NCI-H748 (cell line): ENCODE results near the gene SCD5.
A peak's percentile ranks its signal among the peaks of the same experiment; 100 is the strongest.
"Not testable (repeated sequence)": the region's sequence is repeated elsewhere in the genome, so short reads cannot be mapped to it uniquely, and the experiment has no call there.

Experiments
- DNase-seq: peaks from one replicate; lab custom pipeline; 2025; ENCODE audit not compliant: unreplicated experiment; lab: John Stamatoyannopoulos, UW

Gene SCD5

DNA sequence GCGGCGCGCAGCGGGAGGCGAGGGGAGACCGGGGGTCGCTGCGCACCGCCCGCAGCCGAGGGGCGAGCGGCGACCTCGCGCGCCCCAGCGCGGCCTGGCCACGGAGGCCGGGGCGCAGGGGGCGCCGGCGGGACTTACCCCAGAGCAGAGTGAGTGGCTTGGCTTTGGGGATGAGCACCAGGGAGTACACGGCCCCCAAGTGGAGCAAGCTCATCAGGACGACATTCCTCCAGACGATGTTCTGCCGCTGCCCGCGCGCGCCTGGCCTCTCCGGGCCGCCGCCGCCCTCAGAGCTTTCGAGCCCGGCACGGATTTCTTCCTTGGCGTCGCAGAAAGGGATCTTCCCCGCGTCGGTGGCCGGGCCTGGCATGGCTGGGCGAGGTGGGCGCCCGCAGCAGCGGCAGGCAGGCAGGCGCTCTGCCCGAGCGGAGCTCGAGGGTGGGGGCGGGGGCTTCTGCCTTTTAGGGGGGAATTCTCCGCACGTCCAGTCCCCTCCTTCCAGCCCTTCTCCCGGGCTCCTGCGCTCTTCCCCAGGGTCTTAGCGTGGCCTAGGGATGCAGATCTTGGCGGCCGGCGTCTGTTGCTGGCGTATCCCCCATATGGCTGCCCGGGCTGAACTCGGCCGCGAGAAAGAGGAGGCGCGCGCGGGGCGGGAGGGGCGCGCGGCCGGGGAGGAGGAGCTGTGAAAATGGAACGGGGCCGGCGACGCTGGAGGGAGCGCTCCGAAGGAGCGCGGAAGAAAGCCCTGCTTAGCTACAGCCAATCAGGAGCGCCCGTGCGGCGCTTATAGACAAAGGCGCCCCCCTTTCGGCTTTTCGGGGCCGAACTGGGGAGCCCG lies at the start of gene SCD5:
Gene SCD5, minus strand, starts transcription at position 629 of the 838 bp plus-strand sequence. Its CDS starts 259 bp downstream, at position 370.
- peak; percentile 73 for DNase-seq

DNA sequence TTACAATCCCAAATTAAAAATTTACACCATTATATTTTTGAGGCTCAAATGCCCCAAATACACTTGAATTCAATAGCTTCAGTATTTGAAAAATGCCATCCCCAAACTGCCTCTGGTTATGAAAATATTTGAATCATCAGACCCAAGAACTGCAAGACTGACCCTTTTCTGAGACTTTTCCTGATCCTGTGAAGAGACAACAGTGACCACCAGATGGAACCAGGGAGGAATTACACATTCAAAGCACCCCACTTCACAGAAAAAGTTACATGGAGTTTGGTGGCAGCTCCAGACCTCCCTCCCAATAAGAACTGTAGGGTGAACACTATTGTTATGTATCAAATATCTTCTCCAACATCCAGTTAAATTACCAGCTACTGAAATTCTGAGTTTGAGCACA lies 44.0 kb upstream of the SCD5 start:
- DNase-seq: no peak

DNA sequence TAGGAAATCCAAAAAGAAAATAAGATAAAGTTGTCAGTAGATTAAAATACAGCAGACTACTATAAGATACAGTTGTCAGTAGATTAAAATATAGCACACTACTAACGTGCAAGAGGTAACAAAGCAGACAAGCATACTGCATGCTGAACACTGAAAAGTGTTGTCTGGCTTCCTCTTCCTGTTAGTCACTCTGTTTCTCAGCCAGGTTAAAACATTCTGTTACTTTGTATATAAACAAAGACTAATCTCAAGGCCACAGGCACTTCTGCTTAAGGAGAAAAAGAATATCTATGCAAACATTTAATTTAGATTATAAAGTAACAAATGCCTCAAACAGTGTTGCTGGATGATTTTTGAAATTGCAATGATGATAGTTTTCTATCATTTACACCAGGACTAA lies 41.0 kb upstream of the SCD5 start:
- DNase-seq: no peak

DNA sequence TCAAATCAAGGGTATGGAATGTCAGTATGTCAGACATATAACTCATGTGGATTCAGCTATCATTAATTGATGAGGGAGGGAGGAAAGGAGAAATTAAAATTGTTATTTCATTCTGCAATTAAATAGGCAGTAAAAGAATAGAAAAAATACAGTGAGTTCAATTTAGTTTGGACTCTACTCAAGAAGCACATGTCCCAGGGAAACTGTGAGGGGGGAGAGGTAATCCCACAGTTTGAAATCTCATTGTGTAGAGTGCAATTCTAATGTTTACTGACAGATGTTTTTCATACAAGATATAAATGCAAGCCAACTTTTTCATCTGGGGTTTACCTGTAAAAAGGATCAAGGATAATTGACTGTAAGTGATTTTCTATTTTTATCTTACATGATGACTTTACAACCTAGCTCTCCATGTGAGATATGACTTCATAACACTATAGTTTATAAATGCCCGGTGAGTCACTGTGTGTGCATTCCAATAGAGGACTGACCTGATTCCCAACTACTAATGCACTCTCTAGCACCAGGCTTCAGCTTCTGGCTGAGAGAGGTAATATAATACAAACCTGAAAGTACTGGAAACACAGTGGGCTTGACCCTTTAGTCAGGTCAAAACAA lies 35.2 kb upstream of the SCD5 start:
- DNase-seq: no peak

DNA sequence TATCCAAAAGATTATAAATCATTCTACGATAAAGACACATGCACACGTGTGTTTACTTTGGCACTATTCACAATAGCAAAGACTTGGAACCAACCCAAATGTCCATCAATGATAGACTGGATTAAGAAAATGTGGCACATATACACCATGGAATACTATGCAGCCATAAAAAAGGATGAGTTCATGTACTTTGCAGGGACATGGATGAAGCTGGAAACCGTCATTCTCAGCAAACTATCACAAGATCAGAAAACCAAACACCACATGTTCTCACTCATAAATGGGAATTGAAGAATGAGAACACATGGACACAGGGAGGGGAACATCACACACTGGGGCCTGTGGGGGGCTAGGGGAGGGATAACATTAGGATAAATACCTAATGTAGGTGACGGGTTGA lies 34.5 kb upstream of the SCD5 start:
- DNase-seq: not testable (repeated sequence)

DNA sequence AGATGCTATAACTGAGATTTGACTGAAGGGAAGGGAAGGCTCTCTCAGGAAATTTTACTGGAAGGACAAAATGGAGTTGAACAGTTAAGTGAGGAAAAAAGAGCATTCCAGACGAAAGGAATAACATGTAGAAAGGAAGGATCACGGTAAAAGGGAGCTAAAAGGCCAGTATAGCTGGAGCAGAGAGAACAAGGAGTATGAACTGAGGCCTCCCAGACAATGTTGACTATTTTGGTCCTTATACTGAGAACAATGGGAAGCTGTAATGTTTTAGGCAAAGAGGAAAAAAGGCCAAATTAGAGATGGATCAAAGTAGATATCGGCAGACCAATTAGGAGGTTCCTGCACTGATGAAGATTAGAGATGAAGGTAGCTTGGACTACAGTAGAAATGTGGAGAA lies 26.8 kb upstream of the SCD5 start:
- no peak for DNase-seq

DNA sequence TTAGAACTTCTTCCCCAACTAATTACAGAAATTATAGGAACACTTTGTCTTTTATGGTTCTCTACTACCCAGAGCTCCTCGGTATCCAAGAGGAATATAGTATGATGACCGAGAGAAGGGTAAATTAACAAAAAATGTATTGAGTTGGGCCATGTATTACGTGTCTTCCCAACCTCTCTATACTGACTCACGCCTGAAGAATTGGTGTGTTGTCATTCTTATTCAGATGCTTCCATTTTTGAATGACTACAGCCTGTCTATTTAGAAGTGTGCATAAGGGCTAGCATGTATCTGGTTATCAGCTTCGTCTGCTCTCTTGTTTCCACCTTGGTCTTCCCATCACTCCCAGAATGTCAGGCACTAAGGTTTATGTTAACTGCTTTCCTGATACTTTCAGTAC lies 24.5 kb upstream of the SCD5 start:
- no peak for DNase-seq

DNA sequence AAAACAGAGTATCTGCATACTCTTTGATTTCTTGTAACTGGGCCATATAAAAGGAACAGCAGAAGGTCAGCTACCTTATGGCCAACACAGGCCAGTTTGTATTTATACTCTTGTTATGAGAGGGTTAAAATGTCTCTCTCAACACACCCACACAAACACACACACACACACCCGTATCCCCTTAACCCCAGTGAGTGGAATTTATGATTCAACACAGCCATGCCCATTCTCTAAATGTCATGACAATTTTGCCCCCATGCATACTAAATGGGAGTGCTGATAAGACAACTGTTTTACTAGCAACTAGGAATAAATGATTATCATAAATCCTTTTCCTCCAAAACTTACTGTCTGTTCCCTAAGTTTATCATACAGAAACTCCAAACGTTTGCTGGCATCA lies 22.1 kb upstream of the SCD5 start:
- DNase-seq: no peak

DNA sequence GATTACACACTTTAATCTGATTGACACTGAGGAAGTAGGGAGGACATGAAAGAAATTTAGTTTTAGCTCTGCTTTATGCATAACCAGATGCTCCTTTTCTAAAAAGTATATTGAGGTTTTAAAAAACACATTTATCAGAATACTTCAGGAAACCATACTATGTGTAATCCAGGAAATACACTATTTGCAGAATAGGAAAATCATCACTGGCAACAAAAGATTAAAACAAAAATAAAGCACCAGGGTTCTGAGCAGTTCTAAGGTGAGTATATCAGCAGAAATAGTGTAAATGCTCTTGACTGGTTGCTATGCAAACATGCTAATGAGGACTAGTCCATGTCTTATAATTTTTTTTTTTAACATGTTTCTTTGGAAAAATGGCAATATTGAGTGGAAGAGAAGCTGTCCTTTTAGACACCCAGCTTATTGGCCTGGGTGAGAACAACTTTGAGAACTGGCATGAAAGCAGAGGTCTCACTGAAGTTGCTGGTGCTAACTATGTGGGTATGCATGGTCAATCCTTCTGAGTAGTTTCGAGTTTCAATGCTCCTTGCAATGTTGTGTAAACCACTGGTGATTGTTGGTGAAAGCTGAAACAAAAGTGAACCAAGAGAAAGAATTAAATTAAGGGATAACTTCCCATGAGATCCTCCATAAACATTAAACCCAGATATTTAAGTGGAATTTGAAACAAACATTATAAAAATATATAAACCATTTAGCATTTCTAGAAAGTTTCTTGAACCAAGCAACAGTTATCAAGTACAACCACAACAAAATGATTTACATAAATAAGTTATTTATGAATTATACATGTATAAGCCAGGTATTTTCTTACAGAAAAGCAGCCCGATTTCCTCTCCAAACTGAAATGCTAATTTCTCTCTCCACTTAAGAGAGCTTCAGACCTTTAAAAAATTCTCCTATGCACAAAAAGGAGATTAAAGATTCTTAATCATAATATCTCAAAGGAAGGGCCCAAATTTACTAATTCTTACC lies 20.4 kb upstream of the SCD5 start:
- no peak for DNase-seq

DNA sequence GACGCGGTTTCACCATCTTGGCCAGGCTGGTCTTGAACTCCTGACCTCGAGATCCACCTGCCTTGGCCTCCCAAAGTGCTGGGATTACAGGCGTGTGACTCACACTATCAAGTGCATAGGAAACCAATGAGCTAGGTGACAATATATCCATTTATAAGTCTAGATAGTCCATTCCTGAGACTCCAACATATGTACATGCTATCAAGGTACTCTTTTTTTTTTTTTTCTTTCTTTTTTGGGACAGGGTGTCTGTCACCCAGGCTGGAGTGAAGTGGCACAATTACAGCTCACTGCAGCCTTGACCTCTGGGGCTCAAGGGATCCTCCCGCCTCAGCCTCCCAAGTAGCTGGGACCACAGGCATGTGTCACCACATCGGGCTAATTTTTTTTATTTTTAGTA lies 18.3 kb upstream of the SCD5 start:
- DNase-seq: not testable (repeated sequence)

DNA sequence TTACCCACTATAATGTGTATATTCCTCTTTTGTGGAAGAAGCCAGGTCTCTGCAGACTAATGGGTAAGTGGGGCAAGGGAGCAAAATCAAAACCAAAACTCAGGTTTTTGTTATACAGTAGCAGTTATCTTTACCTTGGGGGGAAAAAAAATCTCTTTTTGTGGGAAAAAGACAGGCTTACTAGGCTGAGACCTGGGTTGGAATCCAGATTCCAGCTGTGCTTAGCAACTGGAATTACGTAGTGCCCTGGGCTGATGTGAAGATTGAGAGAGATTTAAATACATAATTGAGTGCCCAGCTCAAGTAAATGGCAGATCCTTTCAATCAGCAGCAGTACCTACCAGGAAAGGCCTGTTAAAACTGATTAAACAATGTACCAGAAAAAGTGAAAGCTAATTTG lies 15.4 kb upstream of the SCD5 start:
- no peak for DNase-seq

DNA sequence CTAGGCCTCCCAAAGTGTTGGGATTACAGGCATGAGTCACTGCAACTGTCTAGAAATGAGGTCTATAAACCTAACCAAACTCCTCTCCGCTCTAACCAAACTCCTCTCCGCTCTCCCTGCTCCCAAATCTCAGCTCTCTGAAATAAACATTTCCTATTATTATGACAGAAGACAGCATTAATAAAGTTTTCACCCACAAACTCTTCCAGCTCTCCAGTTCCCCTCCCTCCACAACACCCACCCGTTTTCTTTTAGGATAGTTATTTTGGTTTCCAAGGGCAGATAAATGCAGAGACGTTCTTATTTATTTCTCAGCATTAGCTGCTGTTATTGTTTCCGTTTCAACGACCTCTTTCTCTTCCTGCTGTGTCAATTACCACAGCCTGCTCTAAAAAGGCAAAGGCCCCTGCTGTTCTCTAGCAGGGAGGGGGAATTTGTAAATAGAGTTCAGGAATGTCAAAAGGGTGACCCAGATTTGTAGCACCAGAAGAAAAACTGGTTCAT lies 13.3 kb upstream of the SCD5 start:
- DNase-seq: peak; percentile 63

DNA sequence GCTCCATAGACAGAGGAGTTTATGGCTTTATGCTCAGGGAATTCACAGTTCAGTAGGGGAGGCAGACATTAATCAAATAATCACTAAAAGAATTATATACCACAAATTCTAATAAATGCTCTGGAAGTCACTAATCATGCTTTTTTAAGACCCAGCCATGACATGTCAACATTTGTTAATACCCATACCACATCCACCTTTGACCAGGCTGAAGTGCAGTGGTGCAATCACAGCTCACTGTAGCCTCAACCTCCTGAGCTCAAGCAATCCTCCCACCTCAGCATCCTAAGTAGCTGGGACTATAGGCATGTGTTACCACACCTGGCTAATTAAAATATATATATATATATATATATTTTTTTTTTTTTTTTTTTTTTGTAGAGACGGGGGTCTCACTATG lies 12.8 kb upstream of the SCD5 start:
- DNase-seq: no peak

DNA sequence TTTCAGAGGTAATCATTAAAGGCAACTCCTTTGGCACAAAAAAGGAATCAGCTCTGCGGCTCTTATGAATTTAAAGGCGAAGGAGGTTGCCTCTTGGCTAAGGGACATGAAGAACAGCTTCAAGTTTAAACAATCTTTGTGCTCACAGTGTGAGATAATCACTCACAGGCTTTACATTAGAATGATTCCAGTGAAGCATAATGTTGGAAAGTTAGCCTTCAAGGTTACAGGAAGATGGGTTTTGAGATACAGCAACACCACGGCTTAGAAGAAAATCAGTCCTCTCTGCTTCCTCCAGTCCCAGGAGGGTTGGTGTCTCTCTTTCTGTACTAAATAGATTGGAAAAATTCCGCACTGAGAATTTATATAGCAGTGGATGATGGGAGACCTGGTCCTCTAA lies 11.6 kb upstream of the SCD5 start:
- no peak for DNase-seq

DNA sequence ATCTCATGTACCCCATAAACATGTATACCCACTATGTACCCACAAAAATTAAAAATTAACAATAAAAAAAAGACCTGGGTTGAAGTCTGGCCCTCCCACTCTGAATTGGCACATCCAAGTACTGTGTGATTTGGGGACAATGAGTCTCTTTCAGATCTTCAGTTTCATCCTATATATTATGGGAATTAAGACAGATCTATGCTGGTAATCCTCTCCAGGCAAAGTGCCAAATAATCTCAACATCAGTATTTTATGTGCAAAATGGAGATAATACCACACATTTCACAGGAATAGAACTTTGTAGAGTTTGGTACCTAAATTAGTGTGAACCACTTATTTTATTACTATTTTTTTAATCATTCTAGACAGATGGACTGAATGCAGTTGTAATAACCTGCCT lies 11.0 kb upstream of the SCD5 start:
- DNase-seq: no peak

DNA sequence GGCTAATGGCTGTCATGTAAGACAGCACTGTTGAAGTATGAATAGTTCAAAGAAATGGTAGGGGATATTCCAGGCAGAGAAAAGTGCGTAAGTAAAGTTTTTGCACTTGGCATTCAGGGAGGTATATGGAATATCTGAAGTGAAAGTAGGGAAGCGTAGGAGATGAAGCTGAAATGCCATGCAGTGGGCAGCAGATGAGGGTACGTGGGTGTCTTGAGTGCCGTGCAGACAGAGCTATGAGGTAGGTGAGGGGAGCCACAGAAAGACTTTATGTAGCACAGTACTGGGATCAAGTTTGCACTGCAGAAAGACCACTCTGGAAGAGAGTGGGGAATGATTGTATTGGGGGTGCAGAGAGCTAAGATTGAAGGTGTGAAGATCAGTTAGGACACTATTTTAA lies 5.2 kb upstream of the SCD5 start:
- DNase-seq: no peak

DNA sequence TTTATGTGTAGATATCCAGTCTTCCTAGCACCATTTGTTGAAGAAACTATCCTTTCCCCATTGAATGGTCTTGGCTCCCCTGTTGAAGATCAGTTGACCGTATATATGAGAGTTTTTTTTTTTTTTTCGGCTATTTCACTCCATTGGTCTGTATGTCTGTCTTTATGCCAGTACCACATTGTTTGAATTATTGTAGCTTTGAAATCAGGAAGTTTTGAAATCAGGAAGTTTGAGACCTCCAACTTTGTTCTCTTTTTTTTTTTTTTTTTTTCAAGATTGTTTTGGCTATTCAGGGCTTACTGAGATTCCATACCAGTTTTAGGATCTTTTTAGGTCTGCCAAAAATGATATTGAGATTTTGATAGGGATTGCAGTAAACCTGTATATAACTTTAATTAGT lies 4.3 kb upstream of the SCD5 start:
- DNase-seq: no peak

DNA sequence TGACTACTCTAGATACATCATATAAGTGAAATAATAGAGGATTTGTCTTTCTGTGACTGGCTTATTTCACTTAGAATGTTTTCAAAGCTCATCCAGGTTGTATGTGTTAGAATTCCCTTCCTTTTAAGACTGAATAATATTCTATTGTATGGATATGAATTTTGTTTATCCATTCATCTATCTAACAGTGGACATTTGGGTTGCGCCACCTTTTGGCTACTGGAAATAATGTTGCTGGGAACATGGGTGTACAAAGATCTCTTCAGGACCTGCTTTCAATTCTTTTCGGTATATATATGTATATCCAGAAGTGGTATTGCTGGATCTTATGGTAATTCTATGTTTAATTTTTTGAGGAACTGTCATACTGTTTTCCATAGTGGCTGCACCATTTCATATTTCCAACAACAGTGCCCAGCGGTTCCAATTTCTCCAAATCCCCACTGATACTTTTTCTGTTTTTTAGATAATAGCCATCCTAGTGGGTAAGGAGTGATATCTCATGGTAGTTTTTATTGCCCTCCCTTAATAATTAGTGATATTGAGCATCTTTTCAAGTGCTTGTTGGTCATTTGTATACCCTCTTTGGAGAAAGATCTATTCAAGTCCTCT lies 3.4 kb upstream of the SCD5 start:
- peak; percentile 9 for DNase-seq

DNA sequence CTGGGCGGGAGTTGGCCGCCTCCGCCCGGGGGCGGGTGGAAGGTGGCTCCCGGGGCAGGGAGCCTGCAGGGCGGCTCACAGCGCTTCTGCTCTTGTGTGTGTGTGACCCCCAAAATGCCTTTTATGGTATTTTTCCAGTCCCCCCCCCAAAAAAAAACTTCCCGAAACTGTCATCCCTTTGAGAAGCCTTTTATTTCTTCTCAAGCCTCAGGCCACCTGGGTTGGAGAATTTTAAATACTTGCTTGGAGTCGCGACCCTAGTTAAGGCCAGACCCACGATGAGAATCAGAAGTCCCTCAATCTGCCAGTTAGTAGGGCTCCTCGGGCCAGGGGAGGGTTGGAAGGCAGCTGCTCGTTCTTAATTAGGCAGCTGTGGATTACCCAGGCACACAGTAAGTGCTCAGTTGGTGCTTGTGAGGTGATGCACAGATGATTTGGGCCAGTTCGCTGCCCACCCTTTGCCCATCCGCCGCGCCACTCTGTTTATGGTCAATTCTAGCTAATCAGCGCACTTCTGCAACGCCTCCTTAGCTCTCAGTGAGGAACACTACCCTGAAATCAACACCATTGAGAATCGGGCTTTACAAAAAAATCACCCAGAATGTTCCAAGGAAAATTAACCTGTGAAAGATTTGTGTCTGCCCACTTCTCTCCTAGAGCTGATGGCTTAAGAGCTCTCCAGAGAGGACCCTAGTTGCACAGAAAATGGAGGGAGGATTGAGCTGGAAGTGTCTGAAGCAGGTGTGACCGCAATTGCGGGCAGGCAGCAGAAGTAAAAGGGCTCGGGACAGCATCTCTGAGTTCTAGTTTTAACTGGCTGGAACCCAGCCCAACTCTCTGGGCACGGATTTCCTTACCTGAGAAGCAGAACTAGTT lies 648 bp upstream of the SCD5 start:
- DNase-seq: peak; percentile 43
